ENCODE results near the gene BEND2. TPM values are rescaled to one million over a fixed set of nuclear protein-coding genes. Genes with fewer than 3 reads are reported as not detected.

Gene BEND2
- total and polyA plus RNA-seq, 9 of the 15 experiments (the other 6 are each of a cell fraction or from before 2014, with no cell fraction given) = 0.01 to 0.18 (median 0.06) TPM; not detected in 3

GRCh38 chrX:18146954-18147353 lies 73.7 kb downstream of the BEND2 start (continued):
- TF ChIP-seq ZNF512 (tag; IDR thresholded peaks at IDR 0.05) (no peak), SAP30 (IDR thresholded peaks at IDR 0.05; ENCODE audit: borderline replicate concordance, insufficient read depth, low read depth, low read length, poor library complexity, severe bottlenecking) (no peak), RBFOX2 (IDR thresholded peaks at IDR 0.05; ENCODE audit: low read depth, low read length) (no peak), GMEB1 (CRISPR knock-in tag; IDR thresholded peaks at IDR 0.05) (no peak), GABPB2 (CRISPR knock-in tag; conservative IDR thresholded peaks at IDR 0.05) (no peak), TAF9B (IDR thresholded peaks at IDR 0.05; ENCODE audit: partially characterized antibody) (no peak), SIN3B (IDR thresholded peaks at IDR 0.05; ENCODE audit: low read depth) (no peak)

GRCh38 chrX:18146009-18146408 lies 74.7 kb downstream of the BEND2 start:
- Histone ChIP-seq H3K27me3 (ENCODE audit: control insufficient read depth in 2 of 2, insufficient read depth in 2 of 2, low read length in 2 of 2) (no peaks in the 10 kb centered on the region), H3K4me3 (no peak overlapping the region), H3K4me1 (replicated peaks in 1 of 2; ENCODE audit: control insufficient read depth in 2 of 2, insufficient read depth in 2 of 2, low read length in 2 of 2) (no peaks in the 10 kb centered on the region), H3K27ac (ENCODE audit: extremely low read depth, low read depth, low read length) (no peak overlapping the region), H3K36me3 (ENCODE audit: control insufficient read depth, insufficient read depth, low read length) (no peaks in the 10 kb centered on the region), H3K4me2 (ENCODE audit: insufficient read depth, low read length) (no peak overlapping the region), H3K9me1 (ENCODE audit: control insufficient read depth, insufficient read depth, low read length) (no peaks in the 10 kb centered on the region), H3K9ac (ENCODE audit: insufficient read depth in 1 of 2, low read depth in 2 of 2, low read length in 2 of 2) (no peak overlapping the region), H2AFZ (ENCODE audit: low read depth, low read length) (no peak overlapping the region), H3K79me2 (ENCODE audit: control insufficient read depth, insufficient read depth, low read length) (no peaks in the 10 kb centered on the region), H3K9me3 (replicated peaks; ENCODE audit: control insufficient read depth, insufficient read depth, low read depth, low read length) (no peaks in the 10 kb centered on the region), H4K20me1 (replicated peaks; ENCODE audit: control insufficient read depth, insufficient read depth, low read length) (no peaks in the 10 kb centered on the region)
- peak in 1 of 4 experiments; percentile 8 for DNase-seq (ENCODE audit: extremely low read depth in 1 of 4, low spot score in 3 of 4)
- CTCF ChIA-PET (ENCODE audit: low intra/inter-chr PET ratio) = no interaction called here
- in situ Hi-C loops (cut with MboI) (no loop called here), intact Hi-C loops (cut with micrococcal nuclease) (no loop called here)
- 0% methylated on average over 2 of the region's 2 CpGs for WGBS (ENCODE audit: insufficient coverage, low coverage, missing lambda C conversion rate)
- peak; percentile 62; the same call in 2 of the 3 replicates for ATAC-seq
- FAIRE-seq = no peak
- no TSS peak for BruUV-seq (replicated peaks)
- POLR2A ChIA-PET = no interaction called here
- TF ChIP-seq PYGO2 (tag; IDR thresholded peaks at IDR 0.05) = no peak
- no peak for TF ChIP-seq SIN3A (IDR thresholded peaks at IDR 0.05; ENCODE audit: borderline replicate concordance in 2 of 2, control insufficient read depth in 1 of 2, low read depth in 2 of 2, low read length in 2 of 2)
- TF ChIP-seq HNRNPL (IDR thresholded peaks at IDR 0.05; ENCODE audit: low read depth, low read length) = no peak
- peak; percentile 76 for TF ChIP-seq USF2 (CRISPR knock-in tag; IDR thresholded peaks at IDR 0.05)
- TF ChIP-seq TOE1 (IDR thresholded peaks at IDR 0.05; ENCODE audit: borderline replicate concordance) = no peak
- TF ChIP-seq TOE1 (CRISPR knock-in tag; IDR thresholded peaks at IDR 0.05; ENCODE audit: borderline replicate concordance, low read depth) = no peak
- no peak for TF ChIP-seq ELF2 (CRISPR knock-in tag; IDR thresholded peaks at IDR 0.05)
- peak; percentile 33; the same call in 1 of the 2 replicates for TF ChIP-seq ZNF143 (CRISPR knock-in tag; IDR thresholded peaks at IDR 0.05)
- peak; percentile 61 for TF ChIP-seq HCFC1 (IDR thresholded peaks at IDR 0.05; ENCODE audit: low read depth, low read length)
- no peak for TF ChIP-seq BRD9 (IDR thresholded peaks at IDR 0.05; ENCODE audit: low read depth, partially characterized antibody)
